NCI-H1048 (cell line): ENCODE data around the gene OTX1.
A peak's percentile ranks its signal among the peaks of the same experiment; 100 is the strongest.
"Not testable (repeated sequence)": the region's sequence is repeated elsewhere in the genome, so short reads cannot be mapped to it uniquely, and the experiment has no call there.

Experiments
- DNase-seq: peaks from one replicate; lab custom pipeline; 2025; lab: John Stamatoyannopoulos, UW

OTX1 gene

DNA sequence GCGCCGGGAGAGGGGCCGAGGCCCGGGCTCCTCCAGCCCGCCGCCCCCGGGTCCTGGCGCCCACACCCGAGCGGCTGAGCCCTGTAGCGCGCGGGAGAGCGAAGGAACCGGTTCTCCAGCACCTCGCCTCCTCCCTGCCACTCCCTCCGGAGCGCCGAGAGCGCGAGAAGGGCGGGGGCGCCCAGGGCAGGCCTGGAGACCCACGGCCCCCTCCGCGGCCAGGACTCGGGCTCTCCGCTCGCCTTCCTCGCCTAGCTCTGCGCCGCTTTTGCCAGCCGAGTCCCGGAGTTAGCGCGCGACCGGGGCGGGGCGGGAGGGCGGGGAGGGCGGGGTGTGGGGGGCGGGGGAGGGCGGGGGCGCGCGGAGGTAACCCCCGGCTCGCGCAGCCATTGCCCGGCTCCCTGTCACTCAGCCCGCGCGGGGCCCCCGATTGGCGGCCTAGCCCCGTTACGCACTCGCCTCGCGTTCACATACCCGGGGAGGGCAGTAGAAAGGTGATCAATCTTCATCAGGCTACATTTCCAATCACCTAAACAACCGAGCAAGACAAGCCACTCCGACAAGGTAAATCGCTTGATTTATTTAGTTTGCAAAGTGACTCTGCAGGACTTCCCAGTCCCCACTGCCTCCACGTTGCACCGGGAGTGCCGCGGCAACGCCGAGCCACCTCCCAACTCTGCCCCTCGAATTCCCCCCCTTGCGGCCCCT lies at the start of gene OTX1:
OTX1 (plus strand) TSS at position 497 of the 708 bp plus-strand sequence. CDS start 2,161 bp downstream, outside the sequence.
- peak; percentile 59 for DNase-seq

- DNase-seq = no peak
These were observed 49.1 kb upstream of the OTX1 start for GRCh38 chr2:63001576-63001975.

GRCh38 chr2:63003351-63003750 lies 47.3 kb upstream of the OTX1 start:
- DNase-seq = no peak

- DNase-seq = no peak
These were observed 42.7 kb upstream of the OTX1 start for GRCh38 chr2:63007813-63008458.

GRCh38 chr2:63008838-63009237 lies 41.8 kb upstream of the OTX1 start:
- DNase-seq = no peak

- DNase-seq = no peak
These were observed 41.1 kb upstream of the OTX1 start for GRCh38 chr2:63009490-63009889.

DNA sequence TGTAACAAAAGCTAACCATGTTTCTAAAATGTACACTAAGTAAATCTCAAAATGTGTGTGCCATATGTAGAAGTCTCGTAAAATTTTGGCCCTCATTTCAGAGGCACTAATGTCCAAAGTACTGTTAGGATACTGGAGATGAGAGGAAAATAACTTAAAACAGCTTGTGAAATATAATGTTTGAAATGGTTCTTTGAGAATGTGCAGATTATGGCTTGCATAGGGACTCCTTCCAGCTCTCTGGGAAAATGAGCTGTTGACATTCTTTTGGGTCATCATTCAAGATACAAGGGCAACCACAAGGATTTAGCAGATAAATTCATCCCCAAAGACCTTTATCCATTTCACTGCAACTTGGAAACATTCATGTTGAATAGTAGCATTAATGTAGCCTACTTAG lies 38.1 kb upstream of the OTX1 start:
- DNase-seq = no peak

GRCh38 chr2:63013438-63013837 lies 37.2 kb upstream of the OTX1 start:
- no peak for DNase-seq

DNA sequence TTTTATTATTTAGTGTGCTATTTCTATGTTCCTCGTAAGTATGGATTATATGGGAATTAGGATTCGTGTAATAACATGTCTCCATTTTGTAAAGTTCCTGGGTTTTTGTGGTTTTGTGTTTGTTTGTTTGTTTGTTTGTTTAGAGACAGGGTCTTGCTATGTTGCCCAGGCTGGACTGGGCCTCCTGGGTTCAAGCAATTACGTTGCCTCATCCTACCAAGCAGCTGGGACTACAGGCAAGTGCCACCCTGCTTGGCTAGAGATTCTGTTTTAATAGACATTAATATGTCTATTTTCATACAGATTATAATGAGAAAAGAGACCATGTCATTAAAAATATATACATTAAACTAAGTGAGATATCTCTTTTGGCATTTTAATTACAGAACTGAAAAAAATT lies 35.2 kb upstream of the OTX1 start:
- no peak for DNase-seq

DNA sequence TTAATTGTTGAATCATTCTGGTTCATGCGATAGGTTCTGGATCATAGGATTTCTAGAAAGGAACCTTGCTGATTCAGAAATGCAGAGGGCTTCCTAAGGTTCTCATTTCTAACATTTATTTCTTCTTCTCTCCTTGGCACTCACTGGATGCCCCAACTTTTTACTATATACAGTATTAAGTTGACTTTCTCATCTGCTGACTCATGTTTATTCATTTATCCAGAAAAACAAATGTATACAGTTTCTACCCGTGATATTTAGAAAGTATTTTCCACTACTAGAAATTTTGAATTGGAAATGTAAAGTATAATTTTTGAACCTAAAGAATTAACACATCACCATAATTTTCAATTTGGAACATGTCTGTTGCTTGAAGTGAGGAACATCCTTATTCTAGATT lies 32.2 kb upstream of the OTX1 start:
- no peak for DNase-seq

- not testable (repeated sequence) for DNase-seq
These were observed 30.9 kb upstream of the OTX1 start for GRCh38 chr2:63019686-63020085.

DNA sequence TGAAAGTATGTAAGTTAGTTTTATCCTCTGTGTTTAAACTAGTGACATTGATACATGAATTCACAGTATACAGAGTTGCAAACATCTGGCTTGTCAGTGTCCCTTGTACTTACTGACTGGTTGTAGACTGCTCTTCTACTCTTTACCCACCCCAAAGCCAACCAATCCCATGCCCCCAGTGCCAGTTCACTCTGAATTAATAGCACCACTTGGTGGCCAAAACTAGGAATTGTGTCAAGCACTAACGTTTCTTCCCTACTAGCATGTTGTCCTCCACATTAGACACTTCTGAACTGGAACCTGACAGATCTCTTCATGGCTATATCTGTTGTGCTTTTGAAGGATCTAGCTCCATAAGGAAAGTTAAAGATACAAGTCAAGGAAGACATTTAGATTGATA lies 27.2 kb upstream of the OTX1 start:
- no peak for DNase-seq

GRCh38 chr2:63027220-63027619 lies 23.4 kb upstream of the OTX1 start:
- no peak for DNase-seq

DNA sequence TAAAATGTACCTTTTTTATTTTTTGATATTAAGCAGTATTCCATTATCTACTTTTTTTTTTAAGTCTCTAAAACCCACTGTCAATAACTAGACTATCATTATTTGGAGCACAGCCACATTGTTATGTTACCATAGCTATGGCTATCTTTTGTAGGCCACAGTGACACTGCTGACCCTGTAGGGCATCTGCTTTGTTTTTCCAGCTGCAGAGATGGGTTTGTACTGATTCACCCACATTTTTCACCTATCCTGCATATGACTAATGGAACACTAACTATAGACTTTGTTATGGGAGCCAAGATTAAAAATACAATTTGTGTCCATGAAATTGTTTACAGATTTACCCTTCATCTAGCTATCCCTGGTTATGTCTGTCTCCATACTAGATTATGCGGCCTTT lies 21.6 kb upstream of the OTX1 start:
- no peak for DNase-seq

DNA sequence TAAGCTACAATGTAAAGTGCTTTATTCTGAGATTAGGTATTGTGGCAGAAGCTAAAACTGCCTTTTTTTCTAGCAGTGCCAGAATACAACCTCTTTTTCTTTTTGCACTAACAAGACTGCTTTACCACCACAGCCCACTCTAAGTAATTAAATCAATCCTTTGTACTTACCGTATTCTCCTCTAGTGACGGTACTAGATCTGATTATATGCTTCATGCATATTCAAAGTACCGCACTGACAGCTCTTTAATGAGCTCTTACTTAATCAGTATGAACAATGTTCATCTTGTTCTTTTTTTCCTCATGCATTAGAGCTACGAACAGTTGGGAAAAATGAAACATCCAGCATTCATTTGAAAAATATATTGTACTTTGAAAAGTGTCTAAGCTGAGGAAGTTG lies 16.1 kb upstream of the OTX1 start:
- no peak for DNase-seq

- no peak for DNase-seq
These were observed 15.5 kb upstream of the OTX1 start for GRCh38 chr2:63035169-63035568.

GRCh38 chr2:63035660-63036059 lies 15.0 kb upstream of the OTX1 start:
- no peak for DNase-seq

DNA sequence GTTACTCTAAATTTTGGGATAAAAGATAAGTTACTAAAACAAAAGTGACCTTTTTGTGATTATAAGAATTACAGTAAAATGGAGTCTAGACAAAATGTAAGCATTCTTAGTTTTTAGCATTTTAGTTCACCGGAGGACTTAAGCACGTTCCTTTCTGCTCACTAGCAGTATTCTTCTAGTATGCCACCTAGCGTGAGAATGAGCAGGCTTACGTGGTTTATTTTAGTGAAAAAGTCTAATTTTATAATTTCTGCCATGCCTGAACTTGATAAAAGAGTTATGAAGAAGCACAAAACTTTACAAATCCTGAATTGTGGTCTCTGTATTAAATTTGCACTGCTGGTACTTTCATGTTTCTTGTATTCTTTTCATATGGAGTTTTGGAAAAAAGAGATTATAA lies 12.6 kb upstream of the OTX1 start:
- DNase-seq = no peak

GRCh38 chr2:63040586-63040985 lies 10.0 kb upstream of the OTX1 start:
- DNase-seq = no peak

DNA sequence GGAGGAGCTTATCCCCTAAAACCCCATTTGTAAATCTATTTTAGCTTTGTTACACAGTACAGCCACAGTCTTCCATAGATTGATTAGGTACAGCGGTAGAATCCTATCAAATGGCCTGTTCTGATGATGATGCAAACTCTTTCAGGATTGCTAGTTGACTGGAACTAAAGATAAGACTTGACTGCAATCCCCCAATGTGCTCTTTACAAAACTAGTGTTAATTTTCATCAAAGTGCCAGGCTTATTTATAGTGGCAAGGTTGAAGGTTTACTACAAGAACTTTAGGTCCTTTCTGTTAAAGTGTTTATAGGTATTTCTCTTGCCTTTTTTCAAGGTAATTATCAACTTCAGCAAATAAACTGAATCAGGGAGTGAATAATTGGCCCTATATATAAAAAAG lies 9.0 kb upstream of the OTX1 start:
- no peak for DNase-seq

- DNase-seq = no peak
These were observed 6.0 kb upstream of the OTX1 start for GRCh38 chr2:63044362-63045327.

DNA sequence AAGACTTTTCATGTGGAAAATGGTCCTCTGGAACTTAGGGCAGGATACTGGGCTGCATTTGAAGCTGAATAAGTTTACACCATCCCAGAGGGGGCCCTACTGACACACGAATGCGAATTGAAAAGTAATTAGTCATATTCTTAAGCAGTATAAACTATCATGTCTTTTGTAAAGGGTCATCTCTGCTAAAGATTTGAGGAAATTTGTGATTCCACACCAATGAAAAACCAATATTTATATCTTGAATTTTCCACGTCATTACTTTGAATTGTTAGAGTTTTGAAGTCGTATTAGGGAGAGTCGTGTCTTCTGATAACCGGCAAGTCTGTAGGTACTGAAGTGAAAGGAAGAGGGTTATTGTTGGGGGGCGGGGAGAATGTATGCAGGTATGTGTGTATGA lies 4.1 kb upstream of the OTX1 start:
- DNase-seq = no peak

DNA sequence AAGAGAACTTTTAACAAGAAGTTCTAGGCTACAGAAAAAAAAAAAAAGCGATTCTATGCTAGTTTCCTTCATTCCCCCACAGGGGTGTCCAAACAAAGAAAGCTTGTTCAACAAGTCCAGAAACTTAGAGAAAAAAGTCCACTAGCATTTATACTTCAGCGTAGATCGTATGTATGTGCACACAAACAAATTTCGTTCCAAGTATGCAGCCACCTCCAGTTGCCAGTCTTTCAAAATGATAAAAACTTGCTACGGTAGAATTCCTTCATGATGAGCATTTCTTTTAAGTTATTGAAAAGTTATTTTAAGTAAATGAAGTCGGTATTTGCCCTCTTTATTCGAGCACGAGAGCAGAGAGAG lies 3.7 kb upstream of the OTX1 start:
- DNase-seq = no peak
